Measurements from ENCODE around the gene MPG. TPM values are rescaled to one million over a fixed set of nuclear protein-coding genes. Genes with fewer than 3 reads are reported as not detected.
A peak's percentile ranks its signal among the peaks of the same experiment; 100 is the strongest.

The MPG gene
- total and polyA plus RNA-seq, 2 experiments from 2014 or later, result 38.0 to 91.1 TPM

GRCh38 chr16:60929-61878, 16.8 kb upstream of the MPG start:
- Histone ChIP-seq H3K27me3 (ENCODE audit: insufficient read depth) (no peaks in the 10 kb centered on the region), H2AFZ (no peak overlapping the region), H3K4me1 (ENCODE audit: insufficient read depth) (no peaks in the 10 kb centered on the region; the same call in 1 of the 2 replicates), H3K36me3 (ENCODE audit: insufficient read depth) (0 out of 2 replicates have a peak, but pooled peaks cover 4% of the 10 kb centered on the region), H3K4me2 (no peak overlapping the region), H3K79me2 (replicated peaks; ENCODE audit: insufficient read depth) (no peaks in the 10 kb centered on the region), H3K4me3 (no peak overlapping the region), H3F3A (replicated peaks; ENCODE audit: low read depth) (no peaks in the 10 kb centered on the region), H3K9me2 (ENCODE audit: insufficient read depth) (no peaks in the 10 kb centered on the region), H3K27ac (ENCODE audit: low read depth) (no peak overlapping the region), H4K20me1 (replicated peaks; ENCODE audit: insufficient read depth) (no peaks in the 10 kb centered on the region; the same call in 1 of the 2 replicates)
- no peak overlapping the region for H3K27ac Mint-ChIP-seq
- H3K27me3 Mint-ChIP-seq (ENCODE audit: insufficient read depth, low read depth, poor library complexity), result peaks cover 9% of the 10 kb centered on the region
- peaks cover 5% of the 10 kb centered on the region for H3K4me1 Mint-ChIP-seq
- no peaks in the 10 kb centered on the region for H3K9me3 Mint-ChIP-seq
- H3K4me3 Mint-ChIP-seq, result no peak overlapping the region; the same call in 2 of the 3 replicates
- peak; percentile 20 for ATAC-seq
- TF ChIP-seq POLR2AphosphoS5 (IDR thresholded peaks at IDR 0.05; ENCODE audit: low read depth) (no peak), EZH2 (IDR thresholded peaks at IDR 0.05; ENCODE audit: low read depth, unreplicated experiment) (no peak), ZNF462 (CRISPR knock-in tag; IDR thresholded peaks at IDR 0.05) (no peak), ZNF331 (CRISPR knock-in tag; IDR thresholded peaks at IDR 0.05; ENCODE audit: low read depth) (no peak)
- TF ChIP-seq, protein P1, sequence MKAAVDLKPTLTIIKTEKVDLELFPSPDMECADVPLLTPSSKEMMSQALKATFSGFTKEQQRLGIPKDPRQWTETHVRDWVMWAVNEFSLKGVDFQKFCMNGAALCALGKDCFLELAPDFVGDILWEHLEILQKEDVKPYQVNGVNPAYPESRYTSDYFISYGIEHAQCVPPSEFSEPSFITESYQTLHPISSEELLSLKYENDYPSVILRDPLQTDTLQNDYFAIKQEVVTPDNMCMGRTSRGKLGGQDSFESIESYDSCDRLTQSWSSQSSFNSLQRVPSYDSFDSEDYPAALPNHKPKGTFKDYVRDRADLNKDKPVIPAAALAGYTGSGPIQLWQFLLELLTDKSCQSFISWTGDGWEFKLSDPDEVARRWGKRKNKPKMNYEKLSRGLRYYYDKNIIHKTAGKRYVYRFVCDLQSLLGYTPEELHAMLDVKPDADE (IDR thresholded peaks at IDR 0.05), result no peak
- peak; percentile 32 for DNase-seq (ENCODE audit: low spot score)
- peaks cover 45% of the 10 kb centered on the region for H3K36me3 Mint-ChIP-seq (ENCODE audit: low read depth)

Measured in GM23338 (cell line).